H1 (cell line): Measurements from ENCODE around the gene ADAMTS13. TPM values are rescaled to one million over a fixed set of nuclear protein-coding genes. Genes with fewer than 3 reads are reported as not detected.

Experiments
- EGR1 ChIP-seq: IDR thresholded peaks from 2 replicates; pipeline ENCODE4 v1.6.1; 2011; ENCODE audit warnings: low read depth, low read length, borderline replicate concordance
- GABPA ChIP-seq: IDR thresholded peaks from 2 replicates; pipeline ENCODE4 v1.6.1; 2011; ENCODE audit warnings: mild to moderate bottlenecking, low read length, moderate library complexity, borderline replicate concordance; ENCODE audit not compliant: insufficient read depth
- NANOG ChIP-seq: IDR thresholded peaks from 2 replicates; pipeline ENCODE4 v1.6.1; 2011; ENCODE audit warnings: low read length, low read depth, mild to moderate bottlenecking, inconsistent platforms; ENCODE audit not compliant: insufficient read depth, poor library complexity, severe bottlenecking
- PHF8 ChIP-seq: fragments of 200-600 bp; sonication (generic); conservative IDR thresholded peaks from 2 replicates; pipeline ENCODE4 v1.7.1; 2012; ENCODE audit warnings: low read depth, mild to moderate bottlenecking, inconsistent platforms, low read length, moderate library complexity
- POU5F1 ChIP-seq: IDR thresholded peaks from 2 replicates; pipeline ENCODE4 v1.6.1; 2011; ENCODE audit warnings: low read depth, mild to moderate bottlenecking, low read length, moderate library complexity
- RNF2 ChIP-seq: fragments of 200-900, 300-1000 bp; sonication (generic); IDR thresholded peaks from 2 replicates; pipeline ENCODE4 v1.7.1; 2016; ENCODE audit warnings: borderline replicate concordance, low read depth, mild to moderate bottlenecking, antibody characterized with exemption, low read length; ENCODE audit not compliant: poor library complexity, severe bottlenecking; ENCODE audit errors: missing control alignments
- SIRT6 ChIP-seq: IDR thresholded peaks from one replicate; pipeline ENCODE4 v1.7.1; 2012; ENCODE audit warnings: low read length, inconsistent platforms
- TEAD4 ChIP-seq: IDR thresholded peaks from 2 replicates; pipeline ENCODE4 v1.6.1; 2012; ENCODE audit warnings: low read depth, low read length, inconsistent platforms, mixed read lengths
- polyA plus RNA-seq, 7 experiments: library from polyadenylated mRNA; depleted of rRNA in 3 of 7; stranded (reverse) in 5 of 7; unstranded in 2 of 7; fragments of >200 nt in 5 of 7; fragments of 200-250 nt in 2 of 7; gene quantifications; 1 replicate in 5 of 7; 2 replicates in 1 of 7; 4 replicates in 1 of 7; pipeline versions ENCODE4 v1.2.1 to v1.2.3, GENCODE V29; 2011 to 2013; ENCODE audit warnings: missing spikeins in 2 of 7, mixed read lengths in 2 of 7
- total RNA-seq: library from RNA; stranded (reverse); fragmentation: NEBNext Ultra II Directional; extraction: Animal tissue kit (Norgen Biotek cat#: 25700); gene quantifications from 2 replicates; pipeline ENCODE4 v1.2.1, GENCODE V29; 2021
- TF ChIP-seq, protein P1 (sequence below), 3 experiments: IDR thresholded peaks; 1 replicate in 2 of 3; 2 replicates in 1 of 3; pipeline versions ENCODE4 v1.5.1 to v1.6.1; 2011; ENCODE audit warnings: low read length in 3 of 3, mild to moderate bottlenecking in 3 of 3, inconsistent platforms in 2 of 3, low read depth in 1 of 3, moderate library complexity in 1 of 3; ENCODE audit not compliant: insufficient read depth in 1 of 3; ENCODE audit errors: control extremely low read depth in 1 of 3
- TF ChIP-seq, protein P2 (sequence below): IDR thresholded peaks from 2 replicates; pipeline ENCODE4 v1.6.1; 2011; ENCODE audit warnings: low read depth, mild to moderate bottlenecking, low read length; ENCODE audit not compliant: insufficient read depth

The ADAMTS13 gene
- total and polyA plus RNA-seq, 2 of the 8 experiments (the other 6 are each of a cell fraction or from before 2014, with no cell fraction given) = 4.4 to 5.8 TPM

GRCh38 chr9:133423216-133423615, 1.0 kb downstream of the ADAMTS13 start (continued):
- TF ChIP-seq, protein P1, sequence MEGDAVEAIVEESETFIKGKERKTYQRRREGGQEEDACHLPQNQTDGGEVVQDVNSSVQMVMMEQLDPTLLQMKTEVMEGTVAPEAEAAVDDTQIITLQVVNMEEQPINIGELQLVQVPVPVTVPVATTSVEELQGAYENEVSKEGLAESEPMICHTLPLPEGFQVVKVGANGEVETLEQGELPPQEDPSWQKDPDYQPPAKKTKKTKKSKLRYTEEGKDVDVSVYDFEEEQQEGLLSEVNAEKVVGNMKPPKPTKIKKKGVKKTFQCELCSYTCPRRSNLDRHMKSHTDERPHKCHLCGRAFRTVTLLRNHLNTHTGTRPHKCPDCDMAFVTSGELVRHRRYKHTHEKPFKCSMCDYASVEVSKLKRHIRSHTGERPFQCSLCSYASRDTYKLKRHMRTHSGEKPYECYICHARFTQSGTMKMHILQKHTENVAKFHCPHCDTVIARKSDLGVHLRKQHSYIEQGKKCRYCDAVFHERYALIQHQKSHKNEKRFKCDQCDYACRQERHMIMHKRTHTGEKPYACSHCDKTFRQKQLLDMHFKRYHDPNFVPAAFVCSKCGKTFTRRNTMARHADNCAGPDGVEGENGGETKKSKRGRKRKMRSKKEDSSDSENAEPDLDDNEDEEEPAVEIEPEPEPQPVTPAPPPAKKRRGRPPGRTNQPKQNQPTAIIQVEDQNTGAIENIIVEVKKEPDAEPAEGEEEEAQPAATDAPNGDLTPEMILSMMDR (IDR thresholded peaks at IDR 0.05; ENCODE audit: control extremely low read depth in 1 of 3, insufficient read depth in 1 of 3, low read depth in 1 of 3, low read length in 3 of 3) = no peak
- no peak for TF ChIP-seq GABPA
- TF ChIP-seq POU5F1 = no peak
- TF ChIP-seq NANOG = no peak
- TF ChIP-seq EGR1 = no peak
- no peak for TF ChIP-seq RNF2
- TF ChIP-seq TEAD4 = no peak
- TF ChIP-seq, protein P2, sequence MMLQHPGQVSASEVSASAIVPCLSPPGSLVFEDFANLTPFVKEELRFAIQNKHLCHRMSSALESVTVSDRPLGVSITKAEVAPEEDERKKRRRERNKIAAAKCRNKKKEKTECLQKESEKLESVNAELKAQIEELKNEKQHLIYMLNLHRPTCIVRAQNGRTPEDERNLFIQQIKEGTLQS = no peak
- no peak for TF ChIP-seq SIRT6
- no peak for TF ChIP-seq PHF8
